GM12892 (cell line): Measurements from ENCODE around the gene UBE4B.

Experiments used
- POLR2A ChIP-seq: IDR thresholded peaks from 2 replicates; pipeline ENCODE4 v1.6.1; 2011; ENCODE audit warnings: low read depth, low read length, control low read depth
- TAF1 ChIP-seq: IDR thresholded peaks from 2 replicates; pipeline ENCODE4 v1.6.1; 2011; ENCODE audit warnings: low read depth, mild to moderate bottlenecking, control low read depth, low read length, borderline replicate concordance

DNA sequence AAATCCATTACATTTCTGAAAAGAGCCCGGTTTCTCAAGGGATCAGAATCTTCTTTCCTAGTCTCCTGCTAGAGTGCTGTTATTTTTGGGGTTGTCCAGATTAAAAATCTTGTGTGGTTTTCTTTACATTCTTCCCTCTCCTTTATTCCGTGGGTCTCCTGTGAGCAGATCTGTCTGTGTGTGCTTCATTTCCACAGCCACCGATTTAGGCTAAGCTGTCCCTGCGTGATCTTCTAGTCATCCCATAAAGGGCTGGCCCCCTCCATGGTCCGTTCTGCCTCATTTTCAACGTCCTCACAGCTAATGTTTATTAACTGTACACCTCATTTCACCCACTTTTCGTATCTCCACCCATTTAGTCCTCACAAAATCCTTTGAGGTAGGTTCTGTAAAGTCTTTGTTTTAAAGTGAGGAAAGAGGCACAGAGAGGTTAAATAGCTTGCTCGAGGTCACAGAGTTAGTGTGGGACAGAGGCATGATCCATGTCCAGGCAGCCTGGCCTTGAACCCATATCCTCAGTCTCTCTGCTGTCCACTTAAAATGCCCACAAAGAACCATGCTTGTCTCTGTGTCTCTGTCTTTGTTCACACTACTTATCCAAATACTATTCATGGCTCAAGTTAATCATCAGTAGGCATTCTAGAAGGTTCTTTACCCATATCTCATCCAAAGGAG is 139.4 kb downstream of the UBE4B start:
- TF ChIP-seq POLR2A (no peak), TAF1 (no peak)
